Fibroblast of peridontal ligament (primary cell): ENCODE results near the gene DGCR6L.
"Not testable (repeated sequence)": the region's sequence is repeated elsewhere in the genome, so short reads cannot be mapped to it uniquely, and the experiment has no call there.

Experiments
- DNase-seq: peaks from one replicate; pipeline ENCODE4 v3.0.0-alpha.2; 2010; ENCODE audit errors: extremely low read depth

The DGCR6L gene

GRCh38 chr22:20319745-20320658, at the start of gene DGCR6L:
DGCR6L (minus strand) TSS chr22:20320060; CDS start chr22:20319988, 72 bp downstream.
- peak; percentile 87 for DNase-seq

GRCh38 chr22:20368875-20369274, 49.0 kb upstream of the DGCR6L start:
- not testable (repeated sequence) for DNase-seq

- DNase-seq: not testable (repeated sequence)
Observed at GRCh38 chr22:20366841-20367240, 47.0 kb upstream of the DGCR6L start.

- peak; percentile 53 for DNase-seq
Observed at GRCh38 chr22:20364335-20365260, 44.7 kb upstream of the DGCR6L start.

- not testable (repeated sequence) for DNase-seq
Observed at GRCh38 chr22:20362403-20362802, 42.5 kb upstream of the DGCR6L start.

- not testable (repeated sequence) for DNase-seq
Observed at GRCh38 chr22:20361752-20362229, 41.9 kb upstream of the DGCR6L start.

GRCh38 chr22:20360866-20361751, 41.2 kb upstream of the DGCR6L start:
- DNase-seq: not testable (repeated sequence)

GRCh38 chr22:20360261-20360660, 40.4 kb upstream of the DGCR6L start:
- not testable (repeated sequence) for DNase-seq

GRCh38 chr22:20358503-20359239, 38.8 kb upstream of the DGCR6L start:
- DNase-seq: not testable (repeated sequence)

- DNase-seq: not testable (repeated sequence)
Observed at GRCh38 chr22:20357967-20358366, 38.1 kb upstream of the DGCR6L start.

- DNase-seq: not testable (repeated sequence)
Observed at GRCh38 chr22:20356906-20357305, 37.0 kb upstream of the DGCR6L start.

- DNase-seq: not testable (repeated sequence)
Observed at GRCh38 chr22:20355939-20356636, 36.2 kb upstream of the DGCR6L start.

GRCh38 chr22:20354238-20354975, 34.5 kb upstream of the DGCR6L start:
- no peak for DNase-seq

- DNase-seq: not testable (repeated sequence)
Observed at GRCh38 chr22:20352536-20352935, 32.7 kb upstream of the DGCR6L start.

- not testable (repeated sequence) for DNase-seq
Observed at GRCh38 chr22:20346553-20346952, 26.7 kb upstream of the DGCR6L start.

- DNase-seq: not testable (repeated sequence)
Observed at GRCh38 chr22:20338291-20338690, 18.4 kb upstream of the DGCR6L start.

GRCh38 chr22:20337807-20338206, 17.9 kb upstream of the DGCR6L start:
- not testable (repeated sequence) for DNase-seq

GRCh38 chr22:20336561-20336960, 16.7 kb upstream of the DGCR6L start:
- not testable (repeated sequence) for DNase-seq

GRCh38 chr22:20328569-20328930, 8.7 kb upstream of the DGCR6L start:
- DNase-seq: not testable (repeated sequence)
